NB4 (cell line): Measurements from ENCODE around the gene SVOP.

Experiments
- DNase-seq: peaks from one replicate; pipeline ENCODE4 v3.0.0; 2010; ENCODE audit warnings: low read depth
- H3K4me3 ChIP-seq: one replicate; pipeline ENCODE4 v1.5.1; 2011; ENCODE audit warnings: mild to moderate bottlenecking, low read depth, low read length, moderate library complexity
- CTCF ChIP-seq: IDR thresholded peaks from one replicate; pipeline ENCODE4 v1.5.1; 2012; ENCODE audit warnings: low read depth, low read length
- MAX ChIP-seq: IDR thresholded peaks from 2 replicates; pipeline ENCODE4 v1.6.1; 2011; ENCODE audit warnings: low read depth, low read length
- MYC ChIP-seq: IDR thresholded peaks from 2 replicates; pipeline ENCODE4 v1.6.1; 2011; ENCODE audit warnings: low read depth, low read length
- POLR2A ChIP-seq: IDR thresholded peaks from 2 replicates; pipeline ENCODE4 v1.6.1; 2011; ENCODE audit warnings: mild to moderate bottlenecking; ENCODE audit not compliant: insufficient read length; ENCODE audit errors: extremely low read depth

The SVOP gene

GRCh38 chr12:108930756-108931155, 90.1 kb downstream of the SVOP start:
- H3K4me3 ChIP-seq: no peak overlapping the region
- DNase-seq: no peak
- TF ChIP-seq MYC (no peak), POLR2A (no peak), CTCF (no peak), MAX (no peak)

GRCh38 chr12:108930155-108930554, 90.7 kb downstream of the SVOP start:
- TF ChIP-seq CTCF (no peak), MAX (no peak), POLR2A (no peak)
- no peak overlapping the region for H3K4me3 ChIP-seq
- DNase-seq: no peak

GRCh38 chr12:108928695-108929094, 92.2 kb downstream of the SVOP start:
- TF ChIP-seq MAX (no peak), POLR2A (no peak), CTCF (no peak), MYC (no peak)
- no peak overlapping the region for H3K4me3 ChIP-seq
- no peak for DNase-seq

GRCh38 chr12:108922918-108923317, 98.0 kb downstream of the SVOP start:
- TF ChIP-seq MYC (no peak), CTCF (no peak), POLR2A (no peak), MAX (no peak)
- DNase-seq: no peak
- no peak overlapping the region for H3K4me3 ChIP-seq

- TF ChIP-seq CTCF (no peak), POLR2A (no peak), MAX (no peak), MYC (no peak)
- no peak for DNase-seq
- H3K4me3 ChIP-seq: no peak overlapping the region
Observed at GRCh38 chr12:108921946-108922345, 98.9 kb downstream of the SVOP start.
